Activated CD8-positive, alpha-beta memory T cell treated with anti-CD3 and anti-CD28 coated beads, Interleukin-2, amount 50 U/mL, for 24 hours (primary cell): ENCODE results near the gene ZFHX3.

Source experiments
- DNase-seq: peaks from one replicate; pipeline ENCODE4 v3.0.0-alpha.2; 2020; ENCODE audit errors: extremely low read depth

Gene ZFHX3

GRCh38 chr16:72832621-72833248 lies 215.2 kb downstream of the ZFHX3 start:
- peak; percentile 13 for DNase-seq

- DNase-seq: no peak
Observed at GRCh38 chr16:72829846-72830775, 217.8 kb downstream of the ZFHX3 start.

GRCh38 chr16:72827866-72828265 lies 220.1 kb downstream of the ZFHX3 start:
- no peak for DNase-seq

GRCh38 chr16:72825912-72826621 lies 221.9 kb downstream of the ZFHX3 start:
- DNase-seq: no peak

- DNase-seq: no peak
Observed at GRCh38 chr16:72824761-72825160, 223.2 kb downstream of the ZFHX3 start.

- no peak for DNase-seq
Observed at GRCh38 chr16:72824027-72824426, 223.9 kb downstream of the ZFHX3 start.

GRCh38 chr16:72821185-72821950 lies 226.6 kb downstream of the ZFHX3 start:
- no peak for DNase-seq

GRCh38 chr16:72819345-72819744 lies 228.6 kb downstream of the ZFHX3 start:
- DNase-seq: no peak

GRCh38 chr16:72818236-72818845 lies 229.6 kb downstream of the ZFHX3 start:
- DNase-seq: no peak

GRCh38 chr16:72815348-72816318 lies 232.3 kb downstream of the ZFHX3 start:
- no peak for DNase-seq

GRCh38 chr16:72814226-72814625 lies 233.7 kb downstream of the ZFHX3 start:
- DNase-seq: no peak

- no peak for DNase-seq
Observed at GRCh38 chr16:72812672-72813071, 235.3 kb downstream of the ZFHX3 start.

- DNase-seq: no peak
Observed at GRCh38 chr16:72811876-72812275, 236.1 kb downstream of the ZFHX3 start.

GRCh38 chr16:72811188-72811720 lies 236.7 kb downstream of the ZFHX3 start:
- DNase-seq: no peak

- DNase-seq: no peak
Observed at GRCh38 chr16:72810480-72810879, 237.4 kb downstream of the ZFHX3 start.

GRCh38 chr16:72809446-72809845 lies 238.5 kb downstream of the ZFHX3 start:
- DNase-seq: no peak

- no peak for DNase-seq
Observed at GRCh38 chr16:72808754-72809153, 239.2 kb downstream of the ZFHX3 start.

GRCh38 chr16:72807245-72807644 lies 240.7 kb downstream of the ZFHX3 start:
- DNase-seq: no peak

GRCh38 chr16:72805486-72805885 lies 242.4 kb downstream of the ZFHX3 start:
- no peak for DNase-seq
